Activated T-helper 17 cell treated with anti-CD3 and anti-CD28 coated beads, Interleukin-2, amount 50 U/mL, for 72 hours (primary cell): ENCODE data around the gene PRR30. TPM values are rescaled to one million over a fixed set of nuclear protein-coding genes. Genes with fewer than 3 reads are reported as not detected.
"Not testable (repeated sequence)": the region's sequence is repeated elsewhere in the genome, so short reads cannot be mapped to it uniquely, and the experiment has no call there.

Experiments used
- ATAC-seq: fragments of 150-1000 bp; cut with Tn5 transposase; replicated peaks from 2 replicates; pipeline ENCODE4 v1.10.0; 2021; ENCODE audit warnings: mild to moderate bottlenecking, moderate library complexity
- H3K27ac Mint-ChIP-seq: one replicate; pipeline ENCODE4 v1.8.0; 2022; ENCODE audit warnings: mixed read lengths
- H3K27me3 Mint-ChIP-seq: one replicate; pipeline ENCODE4 v1.8.0; 2022; ENCODE audit warnings: mixed read lengths
- H3K36me3 Mint-ChIP-seq: one replicate; pipeline ENCODE4 v1.8.0; 2022; ENCODE audit warnings: low read depth, mild to moderate bottlenecking, mixed read lengths
- H3K4me1 Mint-ChIP-seq: one replicate; pipeline ENCODE4 v1.8.0; 2022; ENCODE audit warnings: mixed read lengths
- H3K4me3 Mint-ChIP-seq: one replicate; pipeline ENCODE4 v1.8.0; 2022; ENCODE audit warnings: mild to moderate bottlenecking, mixed read lengths
- H3K9me3 Mint-ChIP-seq: one replicate; pipeline ENCODE4 v1.8.0; 2022; ENCODE audit warnings: mixed read lengths
- total RNA-seq, 2 donors: library from RNA; stranded (reverse); gene quantifications; one replicate each; pipeline ENCODE4 v1.2.3, GENCODE V29; 2022

Gene PRR30
- total RNA-seq, result not detected

- no peak for ATAC-seq
- Mint-ChIP-seq H3K27ac (no peak within 1 kb of the TSS), H3K27me3 (no peaks in the 10 kb centered on the region), H3K36me3 (peaks cover 4% of the 10 kb centered on the region), H3K4me1 (no peaks in the 10 kb centered on the region), H3K4me3 (no peak within 1 kb of the TSS), H3K9me3 (no peaks in the 10 kb centered on the region)
Observed at GRCh38 chr2:27139310-27139709, at the start of gene PRR30. TSS of gene PRR30 (minus strand) at chr2:27139410. CDS start at chr2:27138329, 1,081 bp downstream.

GRCh38 chr2:27186613-27187345 is 47.6 kb upstream of the PRR30 start:
- no peaks in the 10 kb centered on the region for H3K36me3 Mint-ChIP-seq
- no peak for ATAC-seq
- H3K27me3 Mint-ChIP-seq, result peaks cover 19% of the 10 kb centered on the region

GRCh38 chr2:27185331-27186026 is 46.3 kb upstream of the PRR30 start:
- Mint-ChIP-seq H3K27me3 (peaks cover 19% of the 10 kb centered on the region), H3K36me3 (no peaks in the 10 kb centered on the region), H3K9me3 (no peaks in the 10 kb centered on the region)

More at GRCh38 chr2:27186613-27187345, 47.6 kb upstream of the PRR30 start:
- Mint-ChIP-seq H3K27ac (no peak overlapping the region), H3K4me1 (no peaks in the 10 kb centered on the region), H3K4me3 (no peak overlapping the region), H3K9me3 (no peaks in the 10 kb centered on the region)

GRCh38 chr2:27184115-27184514 is 44.9 kb upstream of the PRR30 start:
- H3K27ac Mint-ChIP-seq, result no peak overlapping the region
- no peaks in the 10 kb centered on the region for H3K36me3 Mint-ChIP-seq
- H3K4me1 Mint-ChIP-seq, result no peaks in the 10 kb centered on the region
- H3K9me3 Mint-ChIP-seq, result no peaks in the 10 kb centered on the region
- no peak for ATAC-seq
- no peak overlapping the region for H3K4me3 Mint-ChIP-seq
- peaks cover 27% of the 10 kb centered on the region for H3K27me3 Mint-ChIP-seq

More at GRCh38 chr2:27185331-27186026, 46.3 kb upstream of the PRR30 start:
- no peak for ATAC-seq
- Mint-ChIP-seq H3K27ac (no peak overlapping the region), H3K4me1 (no peaks in the 10 kb centered on the region), H3K4me3 (no peak overlapping the region)

- H3K4me3 Mint-ChIP-seq, result no peak overlapping the region
- ATAC-seq, result no peak
- peaks cover 27% of the 10 kb centered on the region for H3K27me3 Mint-ChIP-seq
- H3K36me3 Mint-ChIP-seq, result no peaks in the 10 kb centered on the region
- no peaks in the 10 kb centered on the region for H3K4me1 Mint-ChIP-seq
- H3K9me3 Mint-ChIP-seq, result no peaks in the 10 kb centered on the region
- H3K27ac Mint-ChIP-seq, result no peak overlapping the region
Observed at GRCh38 chr2:27182346-27182745, 43.1 kb upstream of the PRR30 start.

GRCh38 chr2:27179344-27180000 is 40.3 kb upstream of the PRR30 start:
- Mint-ChIP-seq H3K27ac (no peak overlapping the region), H3K9me3 (no peaks in the 10 kb centered on the region), H3K36me3 (no peaks in the 10 kb centered on the region), H3K27me3 (peaks cover 28% of the 10 kb centered on the region), H3K4me3 (no peak overlapping the region), H3K4me1 (no peaks in the 10 kb centered on the region)
- no peak for ATAC-seq

GRCh38 chr2:27178469-27178868 is 39.3 kb upstream of the PRR30 start:
- H3K36me3 Mint-ChIP-seq, result no peaks in the 10 kb centered on the region
- peaks cover 21% of the 10 kb centered on the region for H3K27me3 Mint-ChIP-seq
- no peaks in the 10 kb centered on the region for H3K9me3 Mint-ChIP-seq
- H3K27ac Mint-ChIP-seq, result no peak overlapping the region
- ATAC-seq, result no peak
- no peaks in the 10 kb centered on the region for H3K4me1 Mint-ChIP-seq
- H3K4me3 Mint-ChIP-seq, result no peak overlapping the region

GRCh38 chr2:27177441-27178351 is 38.5 kb upstream of the PRR30 start:
- H3K36me3 Mint-ChIP-seq, result no peaks in the 10 kb centered on the region
- H3K9me3 Mint-ChIP-seq, result no peaks in the 10 kb centered on the region
- no peak overlapping the region for H3K4me3 Mint-ChIP-seq
- H3K27me3 Mint-ChIP-seq, result peaks cover 21% of the 10 kb centered on the region
- ATAC-seq, result no peak
- H3K4me1 Mint-ChIP-seq, result no peaks in the 10 kb centered on the region
- H3K27ac Mint-ChIP-seq, result no peak overlapping the region

GRCh38 chr2:27175781-27176180 is 36.6 kb upstream of the PRR30 start:
- H3K4me1 Mint-ChIP-seq, ATAC-seq, H3K4me3 Mint-ChIP-seq, H3K27ac Mint-ChIP-seq, H3K9me3 Mint-ChIP-seq, H3K36me3 Mint-ChIP-seq: not testable (repeated sequence)
- peaks cover 21% of the 10 kb centered on the region for H3K27me3 Mint-ChIP-seq

GRCh38 chr2:27175330-27175729 is 36.1 kb upstream of the PRR30 start:
- no peaks in the 10 kb centered on the region for H3K9me3 Mint-ChIP-seq
- no peak overlapping the region for H3K27ac Mint-ChIP-seq
- H3K4me3 Mint-ChIP-seq, result no peak overlapping the region
- no peaks in the 10 kb centered on the region for H3K4me1 Mint-ChIP-seq
- ATAC-seq, result no peak
- peaks cover 24% of the 10 kb centered on the region for H3K27me3 Mint-ChIP-seq
- H3K36me3 Mint-ChIP-seq, result no peaks in the 10 kb centered on the region

- Mint-ChIP-seq H3K27ac (no peak overlapping the region), H3K9me3 (no peaks in the 10 kb centered on the region), H3K4me3 (no peak overlapping the region), H3K36me3 (no peaks in the 10 kb centered on the region), H3K4me1 (no peaks in the 10 kb centered on the region), H3K27me3 (peaks cover 21% of the 10 kb centered on the region)
- no peak for ATAC-seq
Observed at GRCh38 chr2:27174638-27175037, 35.4 kb upstream of the PRR30 start.

GRCh38 chr2:27171351-27171848 is 32.2 kb upstream of the PRR30 start:
- H3K27ac Mint-ChIP-seq, result no peak overlapping the region
- H3K9me3 Mint-ChIP-seq, result no peaks in the 10 kb centered on the region
- H3K4me1 Mint-ChIP-seq, result no peaks in the 10 kb centered on the region
- H3K4me3 Mint-ChIP-seq, result no peak overlapping the region
- ATAC-seq, result no peak
- H3K27me3 Mint-ChIP-seq, result peaks cover 14% of the 10 kb centered on the region
- no peaks in the 10 kb centered on the region for H3K36me3 Mint-ChIP-seq

GRCh38 chr2:27170581-27171337 is 31.5 kb upstream of the PRR30 start:
- Mint-ChIP-seq H3K4me3 (no peak overlapping the region), H3K27me3 (peaks cover 9% of the 10 kb centered on the region), H3K4me1 (no peaks in the 10 kb centered on the region), H3K9me3 (no peaks in the 10 kb centered on the region), H3K27ac (no peak overlapping the region), H3K36me3 (no peaks in the 10 kb centered on the region)
- no peak for ATAC-seq
